Choroid plexus epithelial cell (primary cell): Measurements from ENCODE around the gene FGFR2.

Source experiments
- DNase-seq: peaks from one replicate; pipeline ENCODE4 v3.0.0-alpha.2; 2010; ENCODE audit warnings: low read depth
- H3K4me3 ChIP-seq: 2 replicates; pipeline ENCODE4 v1.5.1; 2011; ENCODE audit warnings: low read depth, mild to moderate bottlenecking, control low read depth, low read length, moderate library complexity
- TF ChIP-seq, protein P1 (sequence below): conservative IDR thresholded peaks from 2 replicates; pipeline ENCODE4 v1.5.1; 2011; ENCODE audit warnings: low read depth, mild to moderate bottlenecking, control low read depth, inconsistent platforms, low read length, moderate library complexity

Gene FGFR2

GRCh38 chr10:121598263-121599249 lies at the start of gene FGFR2:
Gene FGFR2 (minus strand): TSS chr10:121598444. CDS start chr10:121593817, 4,627 bp downstream.
- DNase-seq = peak; percentile 54
- TF ChIP-seq, protein P1, sequence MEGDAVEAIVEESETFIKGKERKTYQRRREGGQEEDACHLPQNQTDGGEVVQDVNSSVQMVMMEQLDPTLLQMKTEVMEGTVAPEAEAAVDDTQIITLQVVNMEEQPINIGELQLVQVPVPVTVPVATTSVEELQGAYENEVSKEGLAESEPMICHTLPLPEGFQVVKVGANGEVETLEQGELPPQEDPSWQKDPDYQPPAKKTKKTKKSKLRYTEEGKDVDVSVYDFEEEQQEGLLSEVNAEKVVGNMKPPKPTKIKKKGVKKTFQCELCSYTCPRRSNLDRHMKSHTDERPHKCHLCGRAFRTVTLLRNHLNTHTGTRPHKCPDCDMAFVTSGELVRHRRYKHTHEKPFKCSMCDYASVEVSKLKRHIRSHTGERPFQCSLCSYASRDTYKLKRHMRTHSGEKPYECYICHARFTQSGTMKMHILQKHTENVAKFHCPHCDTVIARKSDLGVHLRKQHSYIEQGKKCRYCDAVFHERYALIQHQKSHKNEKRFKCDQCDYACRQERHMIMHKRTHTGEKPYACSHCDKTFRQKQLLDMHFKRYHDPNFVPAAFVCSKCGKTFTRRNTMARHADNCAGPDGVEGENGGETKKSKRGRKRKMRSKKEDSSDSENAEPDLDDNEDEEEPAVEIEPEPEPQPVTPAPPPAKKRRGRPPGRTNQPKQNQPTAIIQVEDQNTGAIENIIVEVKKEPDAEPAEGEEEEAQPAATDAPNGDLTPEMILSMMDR = no peak
- H3K4me3 ChIP-seq = peak within 1 kb of the TSS; percentile 37

DNA sequence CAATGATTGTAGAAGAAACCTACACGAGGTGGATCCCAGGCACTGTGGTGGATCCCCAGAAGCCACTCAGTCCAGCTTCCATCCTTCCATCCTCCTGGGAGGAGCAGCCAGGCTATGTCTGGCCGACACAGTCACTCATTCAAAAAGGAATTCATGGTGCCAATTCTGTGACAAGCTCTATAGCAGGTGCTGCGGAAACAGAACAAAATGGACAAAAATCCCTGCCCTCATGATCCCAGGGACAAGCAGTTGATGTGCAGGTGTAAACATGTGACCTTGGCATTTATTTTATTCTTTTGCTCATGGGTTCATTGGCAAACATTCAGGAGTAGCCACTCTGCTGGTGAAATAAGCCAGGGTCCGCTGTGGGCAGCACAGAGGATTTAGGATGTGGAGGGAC lies 49.2 kb upstream of the FGFR2 start:
- TF ChIP-seq, protein P1 = no peak
- no peak overlapping the region for H3K4me3 ChIP-seq
- DNase-seq = no peak

DNA sequence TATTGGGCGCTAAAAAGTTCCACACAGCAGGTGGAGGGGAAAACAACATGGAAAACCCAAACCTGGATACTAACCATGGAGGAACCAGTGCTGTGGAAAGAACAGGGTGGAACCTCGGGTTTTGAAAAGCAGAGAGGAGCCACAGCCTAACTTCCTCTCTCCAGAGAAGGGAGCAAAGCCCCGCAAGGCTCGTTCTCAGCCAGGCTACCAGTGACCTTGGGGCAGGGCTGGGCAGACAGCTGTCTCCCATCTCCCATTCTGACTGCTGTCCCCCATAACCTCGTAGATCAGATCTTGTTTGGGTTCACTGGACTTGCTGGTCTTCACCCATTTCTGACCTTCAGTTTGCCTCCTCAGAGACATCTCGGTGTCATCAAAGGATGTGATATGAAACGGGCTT lies 47.5 kb upstream of the FGFR2 start:
- no peak for DNase-seq

GRCh38 chr10:121644501-121644900 lies 46.3 kb upstream of the FGFR2 start:
- no peak overlapping the region for H3K4me3 ChIP-seq
- TF ChIP-seq, protein P1 = no peak
- DNase-seq = no peak

More for the DNA sequence above, 47.5 kb upstream of the FGFR2 start:
- no peak overlapping the region for H3K4me3 ChIP-seq
- TF ChIP-seq, protein P1 = no peak

GRCh38 chr10:121640266-121640665 lies 42.0 kb upstream of the FGFR2 start:
- no peak overlapping the region for H3K4me3 ChIP-seq
- TF ChIP-seq, protein P1 = no peak
- DNase-seq = no peak

DNA sequence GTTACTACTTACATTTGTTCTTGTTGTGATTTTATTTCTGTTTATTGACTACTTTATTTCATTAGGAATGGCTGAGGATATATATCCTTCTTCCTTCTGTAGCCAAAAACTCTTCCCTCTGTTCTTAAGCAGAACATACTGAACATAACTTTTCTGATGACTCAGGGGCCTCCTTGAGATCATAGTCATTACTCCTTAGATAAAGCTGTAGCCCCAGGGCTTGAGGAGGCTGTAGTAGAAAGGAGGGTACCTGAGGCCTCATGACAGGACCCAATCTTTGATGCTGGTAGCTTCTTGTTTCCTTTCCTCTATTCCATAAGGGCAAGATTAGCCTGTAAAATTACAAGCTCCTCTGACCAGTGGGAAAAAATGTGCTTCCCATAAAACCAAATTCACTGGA lies 41.2 kb upstream of the FGFR2 start:
- TF ChIP-seq, protein P1 = no peak

More for the DNA sequence above, 41.2 kb upstream of the FGFR2 start:
- H3K4me3 ChIP-seq = no peak overlapping the region
- no peak for DNase-seq
